Measurements from ENCODE around the gene OLIG1. TPM values are rescaled to one million over a fixed set of nuclear protein-coding genes. Genes with fewer than 3 reads are reported as not detected.

The OLIG1 gene
- total RNA-seq, 1 donor from 2014 or later = not detected

DNA sequence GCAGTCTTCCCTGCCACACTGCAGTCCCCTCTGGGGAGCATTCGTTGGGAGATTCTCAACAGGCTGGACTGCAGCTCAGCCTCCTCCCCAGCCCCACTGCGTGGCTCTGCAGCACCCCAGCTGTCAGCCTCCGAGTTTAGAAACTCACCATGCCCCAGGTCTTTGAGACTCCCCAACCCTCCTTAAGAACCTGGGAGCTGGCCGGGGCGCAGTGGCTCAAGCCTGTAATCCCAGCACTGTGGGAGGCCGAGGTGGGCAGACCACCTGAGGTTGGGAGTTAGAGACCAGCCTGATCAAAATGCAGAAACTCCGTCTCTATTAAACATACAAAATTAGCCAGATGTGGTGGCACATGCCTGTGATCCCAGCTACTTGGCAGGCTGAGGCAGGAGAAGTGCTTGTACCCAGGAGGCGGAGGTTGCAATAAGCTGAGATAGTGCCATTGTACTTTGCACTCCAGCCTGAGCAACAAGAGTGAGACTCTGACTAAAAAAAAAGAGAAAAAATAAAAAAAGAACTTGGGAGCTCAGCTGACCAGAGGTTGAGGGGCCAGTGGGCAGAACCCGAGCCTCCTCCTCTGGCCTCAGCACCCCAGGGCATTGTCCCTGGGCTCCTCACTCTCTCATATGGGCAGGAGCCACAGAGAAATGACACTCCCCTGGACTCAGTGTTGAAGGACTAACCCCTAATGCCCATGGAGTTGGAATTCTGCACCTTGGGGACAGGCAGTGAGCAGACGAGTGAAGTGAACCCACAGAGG is 38.6 kb upstream of the OLIG1 start:
- DNase-seq (ENCODE audit: low read depth) = no peak

DNA sequence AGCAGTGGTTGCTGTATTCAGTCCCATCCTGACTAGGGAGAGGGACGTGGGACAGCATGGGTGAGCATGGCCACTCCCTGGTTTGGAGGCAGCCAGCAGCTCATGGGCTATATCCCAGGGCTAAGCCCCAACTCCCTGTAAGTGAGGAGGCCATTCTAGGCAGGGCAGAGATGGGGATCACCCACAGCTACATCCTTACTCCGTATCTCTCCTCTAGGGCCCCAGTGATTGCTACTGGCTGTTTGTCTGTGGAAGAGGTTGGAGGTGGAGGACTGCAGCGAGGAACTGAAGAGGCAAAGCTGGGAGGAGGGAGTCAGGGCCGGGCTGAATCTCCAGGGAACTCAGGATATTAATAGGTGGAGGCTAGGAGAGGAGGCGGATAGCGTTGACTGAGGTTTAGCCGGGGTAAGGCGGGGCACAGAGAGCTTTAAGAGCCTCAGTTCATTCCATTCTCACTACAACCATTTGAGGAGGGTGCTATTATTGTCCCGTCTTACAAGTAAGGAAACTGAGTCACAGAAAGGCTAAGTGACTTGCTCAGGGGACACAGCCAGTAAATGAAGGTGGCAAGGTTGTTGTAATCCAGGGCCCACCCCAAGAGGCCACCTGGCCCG is 37.4 kb upstream of the OLIG1 start:
- DNase-seq (ENCODE audit: low read depth) = no peak

GRCh38 chr21:33033094-33033951 is 36.6 kb upstream of the OLIG1 start:
- DNase-seq (ENCODE audit: low read depth) = no peak

- no peak for DNase-seq (ENCODE audit: low read depth)
Measured at GRCh38 chr21:33033961-33034413, 36.0 kb upstream of the OLIG1 start.

DNA sequence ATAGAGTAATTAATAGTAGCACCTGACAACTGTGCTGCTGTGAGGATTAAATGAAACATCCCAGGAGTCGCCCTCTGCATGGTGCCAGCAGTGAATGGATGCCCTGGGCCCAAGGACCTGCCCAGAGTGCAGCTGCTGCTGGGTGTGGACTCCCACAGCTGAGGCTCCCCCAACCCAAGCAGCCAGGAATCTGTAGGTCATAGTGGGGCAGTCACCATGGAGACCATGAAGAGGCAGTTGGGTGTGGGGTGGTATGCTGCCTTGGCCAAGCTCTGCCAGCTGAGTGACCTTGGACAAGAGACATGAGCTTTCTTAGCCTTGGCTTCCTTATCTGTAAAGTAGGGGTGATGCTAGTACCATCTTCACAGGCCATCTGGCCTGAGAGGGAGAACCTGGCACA is 34.8 kb upstream of the OLIG1 start:
- peak; percentile 76 for DNase-seq (ENCODE audit: low read depth)

DNA sequence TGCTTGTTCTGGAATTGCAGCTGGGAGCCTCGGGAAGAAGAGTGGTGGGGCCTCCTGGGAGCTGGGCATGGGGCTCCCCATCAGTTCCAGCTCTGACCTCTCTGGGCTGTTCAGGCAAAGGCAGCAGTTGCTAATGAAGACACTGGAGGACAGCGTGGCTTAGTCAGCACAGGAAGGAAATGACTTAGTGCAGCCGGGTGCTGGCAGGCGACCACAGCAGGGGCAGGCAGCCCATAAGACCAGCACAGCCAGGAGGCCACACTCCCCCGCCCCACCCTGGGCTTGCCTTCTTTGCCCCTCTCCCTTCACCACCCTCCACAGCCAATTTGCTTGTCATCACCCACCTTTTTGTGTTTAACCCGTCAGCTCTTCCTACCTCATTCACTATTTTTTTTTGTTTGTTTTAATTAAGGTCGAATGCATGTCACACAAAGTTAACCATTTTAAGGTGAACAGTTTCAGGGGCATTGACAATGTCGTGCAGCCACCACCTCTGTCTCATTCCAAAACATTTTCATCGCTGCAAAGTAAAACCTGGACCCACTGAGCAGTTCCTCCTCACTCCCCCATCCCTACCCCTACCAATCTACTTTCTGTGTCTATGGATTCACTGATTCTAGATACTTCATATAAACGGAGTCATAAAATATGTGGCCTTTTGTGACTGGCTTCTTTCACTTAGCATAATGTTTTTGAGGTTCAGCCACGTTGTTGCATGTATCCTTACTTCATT is 33.3 kb upstream of the OLIG1 start:
- peak; percentile 43 for DNase-seq (ENCODE audit: low read depth)

- no peak for DNase-seq (ENCODE audit: low read depth)
Measured at GRCh38 chr21:33037501-33037900, 32.4 kb upstream of the OLIG1 start.

DNA sequence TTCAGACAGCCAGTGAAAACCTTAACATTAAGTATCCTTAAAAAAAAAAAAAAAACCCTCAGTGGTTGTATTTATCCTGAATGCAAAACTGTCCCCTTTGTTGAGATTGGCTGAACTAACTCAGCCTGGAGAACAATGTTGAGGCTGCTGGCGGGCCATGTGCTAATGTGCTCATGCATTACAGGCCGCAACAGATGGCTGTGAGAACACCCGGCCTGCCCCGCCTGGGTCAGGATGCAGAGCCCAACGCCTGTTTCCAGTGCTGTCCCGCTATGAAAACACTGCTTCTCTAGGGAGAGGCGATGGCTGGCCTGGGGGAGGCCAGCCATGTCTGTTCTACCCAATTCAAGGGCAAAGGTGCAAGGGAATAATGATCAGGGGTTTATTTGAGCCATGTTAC is 30.4 kb upstream of the OLIG1 start:
- DNase-seq (ENCODE audit: low read depth) = no peak

DNA sequence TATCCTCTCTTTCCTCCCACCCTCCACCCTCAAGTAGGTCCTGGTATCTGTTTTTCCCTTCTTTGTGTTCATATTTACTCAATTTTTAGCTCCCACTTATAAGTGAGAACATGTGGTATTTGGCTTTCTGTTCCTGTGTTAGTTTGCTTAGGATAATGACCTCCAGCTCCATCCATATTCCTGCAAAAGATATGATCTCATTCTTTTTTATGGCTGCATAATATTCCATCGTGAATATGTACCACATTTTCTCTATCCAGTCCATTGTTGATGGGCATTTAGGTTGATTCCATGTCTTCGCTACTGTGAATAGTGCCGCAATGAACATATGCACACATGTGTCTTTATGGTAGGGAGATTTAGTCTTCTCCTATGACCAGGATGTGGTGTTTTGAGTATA is 29.7 kb upstream of the OLIG1 start:
- DNase-seq (ENCODE audit: low read depth) = no peak

DNA sequence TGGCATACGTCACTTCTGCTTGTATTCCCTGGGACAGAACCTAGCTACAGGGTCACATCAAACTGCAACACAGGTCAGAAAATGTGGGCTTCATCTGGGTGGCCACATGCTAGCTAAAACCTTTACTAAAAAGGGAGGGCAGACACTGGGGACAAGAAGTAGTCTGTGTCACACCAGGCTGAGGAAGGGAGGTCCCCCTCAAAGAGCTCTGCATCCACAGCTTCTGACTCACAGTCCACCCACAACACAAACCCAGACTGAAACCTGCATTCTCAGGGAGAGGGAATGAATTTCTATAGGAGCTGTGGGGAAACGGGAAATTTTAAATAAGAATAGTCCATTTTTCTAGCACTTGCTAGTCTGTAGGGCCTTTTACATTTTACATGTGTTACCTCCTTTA is 28.0 kb upstream of the OLIG1 start:
- DNase-seq (ENCODE audit: low read depth) = no peak

- DNase-seq (ENCODE audit: low read depth) = peak; percentile 80
Measured at GRCh38 chr21:33042812-33043211, 27.1 kb upstream of the OLIG1 start.

GRCh38 chr21:33046455-33046854 is 23.5 kb upstream of the OLIG1 start:
- no peak for DNase-seq (ENCODE audit: low read depth)

DNA sequence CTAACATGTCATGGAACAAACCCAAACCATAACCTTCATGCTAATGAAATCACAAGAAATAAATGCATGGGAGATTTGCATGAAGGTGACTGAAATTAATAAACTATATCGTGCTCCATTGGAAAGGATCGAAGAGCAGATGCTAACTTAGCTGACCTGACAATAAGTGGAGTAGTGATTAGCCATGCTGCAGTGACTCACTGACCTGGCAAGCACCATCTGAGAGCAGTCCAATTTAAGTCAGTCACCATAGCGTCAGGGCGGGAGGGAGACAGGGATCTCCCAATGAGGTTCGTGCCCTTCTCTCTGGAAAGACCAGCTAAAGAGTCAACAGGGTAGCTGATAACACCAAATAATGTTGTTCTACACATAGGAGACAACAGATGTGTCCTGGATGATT is 22.7 kb upstream of the OLIG1 start:
- no peak for DNase-seq (ENCODE audit: low read depth)

GRCh38 chr21:33051925-33052324 is 18.0 kb upstream of the OLIG1 start:
- DNase-seq (ENCODE audit: low read depth) = no peak

GRCh38 chr21:33053951-33054350 is 16.0 kb upstream of the OLIG1 start:
- DNase-seq (ENCODE audit: low read depth) = no peak

DNA sequence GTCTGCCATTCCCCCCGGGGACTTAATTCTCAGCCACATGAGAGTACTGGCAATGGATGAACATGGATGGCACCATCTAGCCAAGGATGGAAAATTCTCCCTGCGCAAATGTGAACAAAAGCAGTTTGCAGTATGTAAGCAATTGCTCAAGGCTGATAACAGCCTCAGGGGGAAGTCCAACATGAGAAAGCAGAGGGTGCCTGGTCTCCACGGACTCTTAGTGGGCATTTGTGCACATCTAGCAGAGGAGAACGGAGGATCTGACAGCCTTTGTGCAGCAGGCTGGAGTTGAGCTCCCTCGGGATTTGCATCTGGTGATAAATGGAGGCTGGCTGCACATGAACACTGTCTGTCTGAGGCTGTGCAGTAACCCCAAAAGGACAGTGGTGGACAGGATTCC is 13.9 kb upstream of the OLIG1 start:
- DNase-seq (ENCODE audit: low read depth) = no peak

GRCh38 chr21:33057385-33057940 is 12.5 kb upstream of the OLIG1 start:
- DNase-seq (ENCODE audit: low read depth) = peak; percentile 71

GRCh38 chr21:33058527-33058926 is 11.4 kb upstream of the OLIG1 start:
- DNase-seq (ENCODE audit: low read depth) = peak; percentile 73

- peak; percentile 80 for DNase-seq (ENCODE audit: low read depth)
Measured at GRCh38 chr21:33058957-33059356, 11.0 kb upstream of the OLIG1 start.

- peak; percentile 33 for DNase-seq (ENCODE audit: low read depth)
Measured at GRCh38 chr21:33059380-33059841, 10.5 kb upstream of the OLIG1 start.

GRCh38 chr21:33061233-33061632 is 8.7 kb upstream of the OLIG1 start:
- no peak for DNase-seq (ENCODE audit: low read depth)
